Neural progenitor cell (in vitro differentiated cells): ENCODE measurements around the gene PTDSS2. TPM values are rescaled to one million over a fixed set of nuclear protein-coding genes. Genes with fewer than 3 reads are reported as not detected.

ENCODE experiments used
- DNase-seq: peaks from one replicate; pipeline ENCODE4 v3.0.0-alpha.2; 2016; ENCODE audit warnings: low spot score
- H2AFZ ChIP-seq: fragments of 200-600 bp; sonication (generic); replicated peaks from 2 replicates; pipeline ENCODE4 v1.6.1; 2016; ENCODE audit warnings: antibody characterized with exemption
- H3F3A ChIP-seq: fragments of 200-600 bp; sonication (generic); 2 replicates; pipeline ENCODE4 v1.6.1; 2016; ENCODE audit warnings: antibody characterized with exemption, low read depth
- H3K27ac ChIP-seq: fragments of 200-600 bp; sonication (generic); 2 replicates; pipeline ENCODE4 v1.5.1; 2016; ENCODE audit warnings: mild to moderate bottlenecking
- H3K27me3 ChIP-seq: fragments of 200-600 bp; sonication (generic); 2 replicates; pipeline ENCODE4 v1.6.1; 2016; ENCODE audit warnings: mild to moderate bottlenecking, moderate library complexity
- H3K36me3 ChIP-seq: fragments of 200-600 bp; sonication (generic); 2 replicates; pipeline ENCODE4 v1.5.1; 2016
- H3K4me1 ChIP-seq: fragments of 200-600 bp; sonication (generic); 2 replicates; pipeline ENCODE4 v1.6.1; 2016; ENCODE audit warnings: mixed run types
- H3K4me2 ChIP-seq: fragments of 200-600 bp; sonication (generic); 2 replicates; pipeline ENCODE4 v1.6.1; 2016
- H3K4me3 ChIP-seq: fragments of 200-600 bp; sonication (generic); 2 replicates; pipeline ENCODE4 v1.5.1; 2016
- H3K79me2 ChIP-seq: fragments of 200-600 bp; sonication (generic); 2 replicates; pipeline ENCODE4 v1.6.1; 2016; ENCODE audit warnings: low read depth
- H3K9ac ChIP-seq: fragments of 200-600 bp; sonication (generic); 2 replicates; pipeline ENCODE4 v1.6.1; 2016
- H3K9me3 ChIP-seq: fragments of 200-600 bp; sonication (generic); 2 replicates; pipeline ENCODE4 v1.5.1; 2016; ENCODE audit warnings: low read depth
- H4K20me1 ChIP-seq: fragments of 200-600 bp; sonication (generic); 2 replicates; pipeline ENCODE4 v1.6.1; 2016; ENCODE audit warnings: low read depth
- H3K27ac Mint-ChIP-seq: 3 replicates; pipeline ENCODE4 v1.8.0; 2021; ENCODE audit warnings: mixed read lengths
- H3K27me3 Mint-ChIP-seq: 2 replicates; pipeline ENCODE4 v1.8.0; 2022; ENCODE audit warnings: low read depth, mild to moderate bottlenecking, inconsistent platforms, moderate library complexity, mixed read lengths; ENCODE audit not compliant: insufficient read depth
- H3K36me3 Mint-ChIP-seq: 3 replicates; pipeline ENCODE4 v1.8.0; 2021; ENCODE audit warnings: mixed read lengths
- H3K4me1 Mint-ChIP-seq: 3 replicates; pipeline ENCODE4 v1.8.0; 2021; ENCODE audit warnings: mixed read lengths
- H3K4me3 Mint-ChIP-seq: 3 replicates; pipeline ENCODE4 v1.8.0; 2021; ENCODE audit warnings: mild to moderate bottlenecking, moderate library complexity, mixed read lengths
- H3K9me3 Mint-ChIP-seq: 3 replicates; pipeline ENCODE4 v1.8.0; 2020; ENCODE audit warnings: mixed read lengths
- CTCF ChIP-seq: fragments of 200-600 bp; sonication (generic); IDR thresholded peaks from 2 replicates; pipeline ENCODE4 v1.5.1; 2017; ENCODE audit warnings: antibody characterized with exemption, mild to moderate bottlenecking
- EZH2 ChIP-seq: fragments of 200-600 bp; sonication (generic); IDR thresholded peaks from 2 replicates; pipeline ENCODE4 v1.6.1; 2017; ENCODE audit warnings: antibody characterized with exemption, mild to moderate bottlenecking, moderate library complexity
- EZH2phosphoT487 ChIP-seq: fragments of 200-600 bp; sonication (generic); IDR thresholded peaks from 2 replicates; pipeline ENCODE4 v1.6.1; 2017; ENCODE audit warnings: antibody characterized with exemption
- total RNA-seq: library from RNA; depleted of rRNA; stranded (reverse); fragments of >200 nt; gene quantifications from 2 replicates; pipeline ENCODE4 v1.2.3, GENCODE V29; 2015; ENCODE audit warnings: low replicate concordance

The PTDSS2 gene
- total RNA-seq, 1 donor from 2014 or later, result 24.7 TPM

DNA sequence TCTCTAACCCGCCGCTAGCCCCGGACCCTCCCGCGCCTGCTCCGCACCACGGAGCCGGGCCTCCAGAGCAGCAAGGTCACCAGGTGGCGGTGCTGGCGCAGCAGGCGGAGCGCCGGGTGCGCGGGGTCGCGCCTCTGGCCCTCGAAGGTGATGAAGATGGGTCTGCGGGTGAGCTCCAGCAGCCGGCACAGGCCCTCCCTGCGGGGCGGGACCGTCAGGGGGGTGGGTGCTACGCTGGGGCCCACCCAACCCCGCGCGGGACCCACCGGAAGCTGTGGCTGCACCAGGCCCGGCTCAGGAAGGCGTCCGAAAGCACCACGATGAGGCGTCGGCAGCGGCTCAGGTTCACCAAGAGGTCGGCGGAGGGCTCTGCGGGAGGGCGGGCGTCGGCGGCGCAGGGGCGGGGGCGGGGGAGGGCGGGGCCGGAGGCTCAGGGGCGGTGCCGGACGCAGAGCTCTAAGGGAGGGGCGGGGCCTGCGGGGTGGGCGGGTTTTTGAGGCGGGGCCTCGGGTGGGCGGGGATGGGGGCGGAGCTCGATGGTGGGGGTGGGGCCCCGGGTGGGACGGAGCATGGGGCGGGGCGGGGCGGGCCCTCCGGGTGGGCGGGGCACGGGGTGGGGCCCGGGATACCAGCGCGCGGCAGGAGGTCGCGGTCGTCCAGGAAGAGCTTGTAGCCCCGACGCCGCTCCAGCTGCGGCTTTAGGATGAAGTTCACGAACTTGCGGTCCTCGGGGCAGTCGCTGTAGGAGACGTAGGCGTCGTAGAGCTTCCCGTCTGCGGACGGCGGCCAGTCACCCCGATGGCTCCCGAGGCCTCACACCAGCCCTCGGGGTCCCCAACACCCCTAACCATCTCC lies 43.1 kb upstream of the PTDSS2 start:
- Histone ChIP-seq H3K4me2 (peak overlapping the region; percentile 67), H3K27ac (no peak overlapping the region), H3F3A (peaks cover 4% of the 10 kb centered on the region), H3K4me1 (no peaks in the 10 kb centered on the region), H3K9ac (no peak overlapping the region), H3K79me2 (no peaks in the 10 kb centered on the region), H3K27me3 (peaks cover 19% of the 10 kb centered on the region), H2AFZ (no peak overlapping the region), H3K36me3 (no peaks in the 10 kb centered on the region), H4K20me1 (no peaks in the 10 kb centered on the region), H3K4me3 (peak overlapping the region; percentile 46), H3K9me3 (no peaks in the 10 kb centered on the region)
- Mint-ChIP-seq H3K4me3 (no peak overlapping the region), H3K27ac (no peak overlapping the region), H3K9me3 (no peaks in the 10 kb centered on the region), H3K4me1 (no peaks in the 10 kb centered on the region), H3K36me3 (no peaks in the 10 kb centered on the region), H3K27me3 (peaks cover 7% of the 10 kb centered on the region)
- TF ChIP-seq CTCF (no peak), EZH2 (no peak), EZH2phosphoT487 (no peak)
- DNase-seq, result peak; percentile 90

DNA sequence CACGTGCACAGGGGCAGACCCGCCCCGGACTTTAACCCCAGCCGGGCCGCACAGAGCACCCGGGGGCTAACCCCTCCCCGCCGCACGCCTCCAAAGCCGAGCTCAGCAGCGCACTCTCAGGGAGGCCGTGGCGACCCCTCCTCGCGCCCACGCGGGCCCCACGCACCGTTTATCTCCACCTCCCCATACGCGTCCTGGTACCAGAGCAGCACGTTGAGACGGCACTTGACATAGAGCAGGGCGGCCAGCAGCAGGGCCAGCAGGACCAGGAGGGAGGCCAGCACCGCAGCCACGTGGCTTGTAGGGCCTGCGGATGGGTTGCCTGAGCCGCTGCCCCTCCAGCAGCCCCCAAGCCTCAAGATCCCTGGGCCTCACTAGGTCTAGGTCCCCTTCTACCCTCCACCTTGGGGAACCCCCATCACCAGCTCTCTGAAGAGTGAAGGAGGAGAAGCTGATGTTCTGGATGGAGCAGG lies 42.4 kb upstream of the PTDSS2 start:
- Histone ChIP-seq H3F3A (peaks cover 4% of the 10 kb centered on the region), H3K4me3 (no peak overlapping the region), H3K9ac (no peak overlapping the region), H3K27ac (no peak overlapping the region), H3K36me3 (no peaks in the 10 kb centered on the region), H2AFZ (no peak overlapping the region), H3K27me3 (peaks cover 19% of the 10 kb centered on the region), H3K4me2 (no peak overlapping the region), H3K9me3 (no peaks in the 10 kb centered on the region), H3K79me2 (no peaks in the 10 kb centered on the region), H4K20me1 (no peaks in the 10 kb centered on the region), H3K4me1 (no peaks in the 10 kb centered on the region)
- H3K4me1 Mint-ChIP-seq, result no peaks in the 10 kb centered on the region
- no peak overlapping the region for H3K27ac Mint-ChIP-seq
- no peaks in the 10 kb centered on the region for H3K9me3 Mint-ChIP-seq
- no peak for DNase-seq
- no peaks in the 10 kb centered on the region for H3K36me3 Mint-ChIP-seq
- H3K27me3 Mint-ChIP-seq, result peaks cover 7% of the 10 kb centered on the region
- no peak overlapping the region for H3K4me3 Mint-ChIP-seq
- TF ChIP-seq CTCF, result no peak

- Mint-ChIP-seq H3K27me3 (peaks cover 9% of the 10 kb centered on the region), H3K27ac (no peak overlapping the region), H3K4me1 (no peaks in the 10 kb centered on the region), H3K9me3 (no peaks in the 10 kb centered on the region), H3K4me3 (no peak overlapping the region), H3K36me3 (no peaks in the 10 kb centered on the region)
- H3K27ac ChIP-seq, result no peak overlapping the region
- no peaks in the 10 kb centered on the region for H4K20me1 ChIP-seq
- no peak overlapping the region for H3K9ac ChIP-seq
- H3K79me2 ChIP-seq, result no peaks in the 10 kb centered on the region
- H3K36me3 ChIP-seq, result no peaks in the 10 kb centered on the region
- H3F3A ChIP-seq, result peaks cover 4% of the 10 kb centered on the region
- no peak overlapping the region for H3K4me2 ChIP-seq
- H3K4me3 ChIP-seq, result no peak overlapping the region
- no peaks in the 10 kb centered on the region for H3K9me3 ChIP-seq
- H3K4me1 ChIP-seq, result no peaks in the 10 kb centered on the region
- peaks cover 19% of the 10 kb centered on the region for H3K27me3 ChIP-seq
- DNase-seq, result no peak
- H2AFZ ChIP-seq, result no peak overlapping the region
- TF ChIP-seq EZH2phosphoT487, result no peak
- TF ChIP-seq CTCF, result no peak
These were observed 41.7 kb upstream of the PTDSS2 start for GRCh38 chr11:408154-409007.
